C4-2B (cell line): ENCODE results near the gene UBR1.

Experiments used
- H3K27ac ChIP-seq: fragments of 450-650 bp; 2 replicates; pipeline ENCODE4 v1.5.1; 2017
- ZFX ChIP-seq: fragments of 450-650 bp; IDR thresholded peaks from 2 replicates; pipeline ENCODE4 v1.6.1; 2017
- TF ChIP-seq, protein P1 (sequence below): fragments of 450-650 bp; conservative IDR thresholded peaks from 2 replicates; pipeline ENCODE4 v1.5.1; 2017; ENCODE audit warnings: mild to moderate bottlenecking

UBR1 gene

DNA sequence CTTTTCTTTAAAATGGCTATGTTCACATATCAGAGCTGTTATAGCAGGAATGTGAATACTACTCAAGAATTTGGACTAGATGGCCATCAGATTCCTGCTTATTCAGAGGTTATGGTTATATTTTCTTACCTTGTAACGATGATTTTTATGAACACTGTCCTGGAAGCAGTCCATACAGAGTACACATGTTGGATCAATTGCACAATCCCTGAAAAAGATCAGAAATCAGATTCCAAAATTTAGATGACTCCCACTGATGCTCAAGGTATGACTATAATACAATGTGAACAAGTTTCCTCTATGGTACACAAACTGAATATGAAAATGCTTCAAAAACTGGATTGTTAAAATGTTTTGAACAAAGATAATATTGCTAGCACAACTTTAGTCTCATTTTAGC is 23.3 kb downstream of the UBR1 start:
- no peak for TF ChIP-seq ZFX
- TF ChIP-seq, protein P1, sequence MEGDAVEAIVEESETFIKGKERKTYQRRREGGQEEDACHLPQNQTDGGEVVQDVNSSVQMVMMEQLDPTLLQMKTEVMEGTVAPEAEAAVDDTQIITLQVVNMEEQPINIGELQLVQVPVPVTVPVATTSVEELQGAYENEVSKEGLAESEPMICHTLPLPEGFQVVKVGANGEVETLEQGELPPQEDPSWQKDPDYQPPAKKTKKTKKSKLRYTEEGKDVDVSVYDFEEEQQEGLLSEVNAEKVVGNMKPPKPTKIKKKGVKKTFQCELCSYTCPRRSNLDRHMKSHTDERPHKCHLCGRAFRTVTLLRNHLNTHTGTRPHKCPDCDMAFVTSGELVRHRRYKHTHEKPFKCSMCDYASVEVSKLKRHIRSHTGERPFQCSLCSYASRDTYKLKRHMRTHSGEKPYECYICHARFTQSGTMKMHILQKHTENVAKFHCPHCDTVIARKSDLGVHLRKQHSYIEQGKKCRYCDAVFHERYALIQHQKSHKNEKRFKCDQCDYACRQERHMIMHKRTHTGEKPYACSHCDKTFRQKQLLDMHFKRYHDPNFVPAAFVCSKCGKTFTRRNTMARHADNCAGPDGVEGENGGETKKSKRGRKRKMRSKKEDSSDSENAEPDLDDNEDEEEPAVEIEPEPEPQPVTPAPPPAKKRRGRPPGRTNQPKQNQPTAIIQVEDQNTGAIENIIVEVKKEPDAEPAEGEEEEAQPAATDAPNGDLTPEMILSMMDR, result no peak
- no peak overlapping the region for H3K27ac ChIP-seq

DNA sequence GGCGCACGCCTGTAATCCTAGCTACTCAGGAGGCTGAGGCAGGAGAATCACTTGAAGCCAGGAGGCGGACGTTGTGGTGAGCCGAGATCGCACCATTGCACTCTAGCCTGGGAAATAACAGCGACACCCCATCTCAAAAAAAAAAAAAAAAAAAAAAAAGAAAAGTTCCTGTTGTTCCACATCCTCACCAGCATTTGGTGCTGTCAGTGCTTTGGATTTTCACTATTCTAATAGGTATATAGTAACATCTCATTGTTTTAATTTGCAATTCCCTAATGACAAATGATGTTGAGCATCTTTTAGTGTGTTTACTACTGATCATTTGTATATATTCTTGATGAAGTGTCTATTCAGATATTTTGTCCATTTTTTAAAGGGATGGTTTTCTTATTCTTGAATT is 24.6 kb downstream of the UBR1 start:
- no peak overlapping the region for H3K27ac ChIP-seq
- TF ChIP-seq ZFX, result no peak
- TF ChIP-seq, protein P1, result no peak

DNA sequence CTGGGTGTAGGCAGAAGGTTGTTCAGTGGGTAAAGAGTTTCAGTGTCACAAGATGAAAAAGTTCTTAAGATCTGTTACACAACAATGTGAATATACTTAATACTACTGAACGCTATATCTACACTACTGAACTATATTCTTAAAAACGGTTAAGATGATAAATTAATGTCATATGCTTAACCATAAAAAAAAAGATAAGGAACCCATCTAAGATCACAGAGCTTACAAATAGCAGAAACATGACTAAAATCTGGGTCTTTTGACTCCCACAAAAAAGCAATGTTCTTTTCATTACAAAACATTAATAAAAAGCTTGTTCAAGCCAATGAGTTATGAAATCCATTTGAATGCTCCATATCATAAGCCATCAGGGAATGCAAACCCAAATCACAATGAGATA is 34.4 kb downstream of the UBR1 start:
- TF ChIP-seq ZFX, result no peak
- TF ChIP-seq, protein P1, result no peak
- H3K27ac ChIP-seq, result no peak overlapping the region

DNA sequence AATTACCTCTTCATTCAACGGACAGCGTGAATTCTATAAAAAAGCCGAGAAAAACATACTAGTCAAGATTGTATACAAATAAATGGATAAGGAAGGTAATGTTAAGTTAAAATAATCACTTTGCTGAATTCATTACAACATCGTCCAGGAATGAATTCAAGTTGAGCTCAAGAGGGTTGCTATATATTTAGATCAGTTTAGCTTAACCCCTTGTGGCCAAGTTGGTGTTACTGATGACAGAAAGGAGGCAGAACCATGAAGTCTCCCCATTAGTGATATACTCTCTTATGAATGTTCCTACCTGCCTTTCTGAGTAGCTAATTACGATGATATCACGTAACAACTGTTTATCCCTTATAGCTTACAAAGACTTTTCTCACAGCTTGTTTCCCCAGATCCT is 34.9 kb downstream of the UBR1 start:
- TF ChIP-seq ZFX, result no peak
- TF ChIP-seq, protein P1, result no peak
- no peak overlapping the region for H3K27ac ChIP-seq

DNA sequence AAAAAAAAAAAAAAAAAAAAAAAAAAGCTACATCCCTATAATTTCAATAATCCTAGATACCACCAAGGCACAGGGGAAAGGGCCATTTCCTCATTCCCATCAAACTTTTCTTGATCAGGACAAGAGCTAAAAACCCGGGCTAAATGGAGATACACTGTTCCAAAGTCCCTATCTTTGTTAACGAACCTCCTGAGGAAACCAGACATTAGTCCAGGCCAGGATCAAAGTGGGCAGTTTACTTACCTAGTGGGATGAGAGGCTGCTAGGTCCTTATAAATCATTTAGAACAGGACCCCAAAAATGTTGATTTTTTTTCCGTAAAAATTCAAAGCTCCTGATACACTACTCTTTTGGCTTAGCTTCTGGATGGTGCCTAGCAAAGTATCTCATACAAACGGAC is 35.6 kb downstream of the UBR1 start:
- TF ChIP-seq, protein P1, result no peak
- TF ChIP-seq ZFX, result no peak
- no peak overlapping the region for H3K27ac ChIP-seq

DNA sequence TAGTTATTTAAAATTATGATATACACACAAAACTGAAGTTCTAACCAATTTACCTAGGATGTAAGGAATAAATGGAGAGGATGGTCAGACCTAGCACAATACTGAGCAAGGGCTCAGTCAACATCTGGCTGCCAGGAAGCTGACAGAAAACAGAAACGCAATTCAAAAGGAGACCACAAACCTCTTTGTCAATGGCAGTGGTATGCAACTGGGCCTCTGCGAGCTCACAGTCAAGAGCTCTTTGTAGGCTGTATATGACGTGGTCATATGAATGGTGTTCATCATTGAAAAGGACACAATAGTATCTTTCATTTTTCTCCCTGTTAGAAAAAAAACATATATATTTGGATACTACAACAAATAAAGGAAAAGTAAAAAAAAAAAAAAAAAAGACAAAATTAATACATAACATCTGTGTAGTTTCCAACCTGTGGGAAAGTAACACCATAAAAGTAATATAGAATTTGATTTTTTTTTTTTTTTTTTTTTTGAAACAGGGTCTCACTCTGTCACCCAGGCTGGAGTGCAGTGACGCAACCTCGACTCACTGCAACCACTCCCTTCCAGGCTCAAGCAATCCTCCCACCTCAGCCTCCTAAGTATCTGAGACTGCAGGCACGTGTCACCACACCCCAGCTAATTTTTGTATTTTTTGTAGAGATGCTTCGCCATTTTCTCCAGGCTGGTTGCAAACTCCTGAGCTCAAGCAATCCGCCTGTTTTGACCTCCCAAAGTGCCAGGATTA is 37.9 kb downstream of the UBR1 start:
- TF ChIP-seq, protein P1, result no peak
- TF ChIP-seq ZFX, result no peak
- no peak overlapping the region for H3K27ac ChIP-seq

DNA sequence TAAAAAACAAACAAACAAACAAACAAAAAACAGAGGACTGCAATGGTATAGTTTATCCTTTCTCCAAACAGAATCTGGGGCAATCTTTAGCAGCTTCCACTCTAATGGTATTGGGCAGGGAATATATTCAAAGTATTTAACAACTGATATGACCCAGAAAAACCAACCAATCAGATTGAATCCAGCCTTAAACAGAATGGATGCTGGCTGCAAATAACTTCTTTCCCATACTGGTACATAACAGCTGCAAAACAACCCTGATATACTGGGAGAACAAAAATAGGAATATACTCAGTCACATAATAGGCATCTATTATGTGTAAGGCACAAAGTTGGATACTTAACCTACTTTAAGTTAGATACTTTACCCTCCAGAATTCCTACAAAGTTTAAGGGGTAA is 49.1 kb downstream of the UBR1 start:
- no peak for TF ChIP-seq ZFX
- TF ChIP-seq, protein P1, result no peak
- no peak overlapping the region for H3K27ac ChIP-seq
